ENCODE measurements around the gene POLD1.
"Not testable (repeated sequence)": the region's sequence is repeated elsewhere in the genome, so short reads cannot be mapped to it uniquely, and the experiment has no call there.

POLD1 gene

GRCh38 chr19:50431343-50432220, 47.4 kb downstream of the POLD1 start:
- FAIRE-seq (peak; percentile 88), DNase-seq (ENCODE audit: extremely low spot score, insufficient read length, low read depth) (peak; percentile 64)

- DNase-seq (ENCODE audit: extremely low spot score, insufficient read length, low read depth) (no peak), FAIRE-seq (peak; percentile 26)
Observed at GRCh38 chr19:50432221-50433028, 48.3 kb downstream of the POLD1 start, which contains the start of gene MYBPC2. MYBPC2 (plus strand) TSS chr19:50432892; CDS start chr19:50432954, 62 bp downstream.

GRCh38 chr19:50433201-50434180, 49.3 kb downstream of the POLD1 start:
- DNase-seq (ENCODE audit: extremely low spot score, insufficient read length, low read depth) (no peak), FAIRE-seq (no peak)

- DNase-seq (ENCODE audit: extremely low spot score, insufficient read length, low read depth) (no peak), FAIRE-seq (peak; percentile 50)
Observed at GRCh38 chr19:50434525-50434924, 50.4 kb downstream of the POLD1 start.

- no peak for FAIRE-seq
- DNase-seq (ENCODE audit: extremely low spot score, insufficient read length, low read depth) = no peak
Observed at GRCh38 chr19:50435221-50435620, 51.1 kb downstream of the POLD1 start.

GRCh38 chr19:50435627-50436026, 51.5 kb downstream of the POLD1 start:
- DNase-seq (ENCODE audit: extremely low spot score, insufficient read length, low read depth) (no peak), FAIRE-seq (no peak)

GRCh38 chr19:50437862-50438449, 53.8 kb downstream of the POLD1 start:
- DNase-seq (ENCODE audit: extremely low spot score, insufficient read length, low read depth) = no peak
- no peak for FAIRE-seq

GRCh38 chr19:50439130-50439529, 55.0 kb downstream of the POLD1 start:
- FAIRE-seq; DNase-seq (ENCODE audit: extremely low spot score, insufficient read length, low read depth): not testable (repeated sequence)

- FAIRE-seq (no peak), DNase-seq (ENCODE audit: extremely low spot score, insufficient read length, low read depth) (no peak)
Observed at GRCh38 chr19:50444059-50444458, 59.9 kb downstream of the POLD1 start.

GRCh38 chr19:50447053-50447452, 62.9 kb downstream of the POLD1 start:
- FAIRE-seq (no peak), DNase-seq (ENCODE audit: extremely low spot score, insufficient read length, low read depth) (no peak)

GRCh38 chr19:50447750-50448149, 63.6 kb downstream of the POLD1 start:
- no peak for DNase-seq (ENCODE audit: extremely low spot score, insufficient read length, low read depth)
- FAIRE-seq = no peak

GRCh38 chr19:50449236-50449899, 65.2 kb downstream of the POLD1 start:
- FAIRE-seq = no peak
- no peak for DNase-seq (ENCODE audit: extremely low spot score, insufficient read length, low read depth)

GRCh38 chr19:50450369-50451222, 66.4 kb downstream of the POLD1 start:
- DNase-seq (ENCODE audit: extremely low spot score, insufficient read length, low read depth) (no peak), FAIRE-seq (no peak)

GRCh38 chr19:50451223-50451534, 67.0 kb downstream of the POLD1 start:
- no peak for DNase-seq (ENCODE audit: extremely low spot score, insufficient read length, low read depth)
- FAIRE-seq = no peak

GRCh38 chr19:50453243-50453642, 69.1 kb downstream of the POLD1 start:
- DNase-seq (ENCODE audit: extremely low spot score, insufficient read length, low read depth) (no peak), FAIRE-seq (no peak)

- FAIRE-seq = no peak
Observed at GRCh38 chr19:50455992-50456391, 71.8 kb downstream of the POLD1 start.

GRCh38 chr19:50457300-50457699, 73.2 kb downstream of the POLD1 start:
- DNase-seq (ENCODE audit: extremely low spot score, insufficient read length, low read depth) (no peak), FAIRE-seq (no peak)

More at GRCh38 chr19:50455992-50456391, 71.8 kb downstream of the POLD1 start:
- DNase-seq (ENCODE audit: extremely low spot score, insufficient read length, low read depth) = no peak

- no peak for DNase-seq (ENCODE audit: extremely low spot score, insufficient read length, low read depth)
- FAIRE-seq = no peak
Observed at GRCh38 chr19:50458396-50459066, 74.4 kb downstream of the POLD1 start.
